Measurements from ENCODE around the gene SUPT20H.

SUPT20H gene

DNA sequence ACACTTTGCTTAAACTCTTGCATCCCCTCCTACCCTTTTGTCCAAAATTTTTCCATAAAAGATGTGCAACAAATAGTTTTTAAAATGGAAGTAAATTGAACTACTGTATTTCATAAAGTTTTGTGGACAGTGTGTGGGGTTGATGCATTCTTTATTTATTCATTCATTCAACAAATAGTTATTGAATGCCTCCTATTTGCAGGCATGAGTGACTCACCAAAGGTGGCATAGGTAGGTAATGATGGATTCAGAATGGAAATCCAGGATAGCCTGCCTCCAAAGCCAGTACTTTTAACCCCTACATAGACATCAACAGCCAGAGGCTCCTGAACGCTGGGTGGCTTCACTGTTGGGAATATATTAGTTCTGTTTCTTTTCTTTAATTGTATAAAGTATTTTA lies 48.4 kb upstream of the SUPT20H start:
- ChIA-PET POLR2A (no interaction called here), CTCF (interaction anchor here (0.7 to 1.4 kb wide), 4 partner anchors 13 to 501 kb away, joined by 3 to 6 read pairs (median 4); partner anchors contain the start of gene POSTN)
- no peak overlapping the region for H3K4me3 ChIP-seq (ENCODE audit: low read depth, low read length)
- no peaks in the 10 kb centered on the region for H3K4me1 ChIP-seq (ENCODE audit: control insufficient read depth, insufficient read depth, low read length)
- no peaks in the 10 kb centered on the region for H3K9me3 ChIP-seq (ENCODE audit: control insufficient read depth, insufficient read depth, low read depth, low read length)
- H3K36me3 ChIP-seq (ENCODE audit: control insufficient read depth in 2 of 2, insufficient read depth in 1 of 2, low read length in 2 of 2): no peaks in the 10 kb centered on the region
- TF ChIP-seq ZSCAN23 (tag by site-specific recombination; IDR thresholded peaks at IDR 0.05) (no peak), ZSCAN16 (tag by site-specific recombination; IDR thresholded peaks at IDR 0.05) (no peak), MEIS1 (CRISPR knock-in tag; IDR thresholded peaks at IDR 0.05; ENCODE audit: borderline replicate concordance) (no peak), YY2 (tag by site-specific recombination; IDR thresholded peaks at IDR 0.05) (no peak), MYNN (tag by site-specific recombination; IDR thresholded peaks at IDR 0.05; ENCODE audit: borderline replicate concordance) (no peak), ZNF837 (tag by site-specific recombination; IDR thresholded peaks at IDR 0.05) (no peak), ZBTB21 (tag by site-specific recombination; IDR thresholded peaks at IDR 0.05) (no peak), ZNF585B (tag by site-specific recombination; IDR thresholded peaks at IDR 0.05) (no peak)
- TF ChIP-seq, protein P1, sequence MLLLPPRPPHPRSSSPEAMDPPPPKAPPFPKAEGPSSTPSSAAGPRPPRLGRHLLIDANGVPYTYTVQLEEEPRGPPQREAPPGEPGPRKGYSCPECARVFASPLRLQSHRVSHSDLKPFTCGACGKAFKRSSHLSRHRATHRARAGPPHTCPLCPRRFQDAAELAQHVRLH (tag by site-specific recombination; IDR thresholded peaks at IDR 0.05): no peak
- H3K27ac ChIP-seq (ENCODE audit: extremely low read depth, low read depth, low read length): no peak overlapping the region

GRCh38 chr13:37107456-37107855 lies 48.0 kb upstream of the SUPT20H start:
- Histone ChIP-seq H3K4me3 (ENCODE audit: low read depth, low read length) (no peak overlapping the region), H3K9me3 (ENCODE audit: control insufficient read depth, insufficient read depth, low read depth, low read length) (no peaks in the 10 kb centered on the region), H3K4me1 (ENCODE audit: control insufficient read depth, insufficient read depth, low read length) (no peaks in the 10 kb centered on the region), H3K36me3 (ENCODE audit: control insufficient read depth in 2 of 2, insufficient read depth in 1 of 2, low read length in 2 of 2) (no peaks in the 10 kb centered on the region), H3K27ac (ENCODE audit: extremely low read depth, low read depth, low read length) (no peak overlapping the region)
- TF ChIP-seq ZBTB21 (tag by site-specific recombination; IDR thresholded peaks at IDR 0.05): no peak
- no peak for TF ChIP-seq ZNF221 (tag by site-specific recombination; IDR thresholded peaks at IDR 0.05; ENCODE audit: borderline replicate concordance)
- TF ChIP-seq ZBTB49 (tag by site-specific recombination; IDR thresholded peaks at IDR 0.05; ENCODE audit: low read depth): no peak
- no peak for TF ChIP-seq ZNF585B (tag by site-specific recombination; IDR thresholded peaks at IDR 0.05)
- TF ChIP-seq HOXC10 (CRISPR knock-in tag; IDR thresholded peaks at IDR 0.05): no peak
- TF ChIP-seq ZNF324 (tag by site-specific recombination; IDR thresholded peaks at IDR 0.05): no peak
- no peak for TF ChIP-seq SCRT2 (tag by site-specific recombination; IDR thresholded peaks at IDR 0.05)
- TF ChIP-seq, protein P2, sequence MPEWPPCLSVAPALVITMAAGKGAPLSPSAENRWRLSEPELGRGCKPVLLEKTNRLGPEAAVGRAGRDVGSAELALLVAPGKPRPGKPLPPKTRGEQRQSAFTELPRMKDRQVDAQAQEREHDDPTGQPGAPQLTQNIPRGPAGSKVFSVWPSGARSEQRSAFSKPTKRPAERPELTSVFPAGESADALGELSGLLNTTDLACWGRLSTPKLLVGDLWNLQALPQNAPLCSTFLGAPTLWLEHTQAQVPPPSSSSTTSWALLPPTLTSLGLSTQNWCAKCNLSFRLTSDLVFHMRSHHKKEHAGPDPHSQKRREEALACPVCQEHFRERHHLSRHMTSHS (tag by site-specific recombination; IDR thresholded peaks at IDR 0.05): no peak
- TF ChIP-seq ZNF626 (tag by site-specific recombination; IDR thresholded peaks at IDR 0.05): no peak
- TF ChIP-seq, protein P3, sequence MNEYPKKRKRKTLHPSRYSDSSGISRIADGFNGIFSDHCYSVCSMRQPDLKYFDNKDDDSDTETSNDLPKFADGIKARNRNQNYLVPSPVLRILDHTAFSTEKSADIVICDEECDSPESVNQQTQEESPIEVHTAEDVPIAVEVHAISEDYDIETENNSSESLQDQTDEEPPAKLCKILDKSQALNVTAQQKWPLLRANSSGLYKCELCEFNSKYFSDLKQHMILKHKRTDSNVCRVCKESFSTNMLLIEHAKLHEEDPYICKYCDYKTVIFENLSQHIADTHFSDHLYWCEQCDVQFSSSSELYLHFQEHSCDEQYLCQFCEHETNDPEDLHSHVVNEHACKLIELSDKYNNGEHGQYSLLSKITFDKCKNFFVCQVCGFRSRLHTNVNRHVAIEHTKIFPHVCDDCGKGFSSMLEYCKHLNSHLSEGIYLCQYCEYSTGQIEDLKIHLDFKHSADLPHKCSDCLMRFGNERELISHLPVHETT (tag by site-specific recombination; IDR thresholded peaks at IDR 0.05): no peak
- TF ChIP-seq SP2 (tag by site-specific recombination; IDR thresholded peaks at IDR 0.05): no peak
- TF ChIP-seq ZFP3 (tag by site-specific recombination; IDR thresholded peaks at IDR 0.05; ENCODE audit: low read depth): no peak
- no peak for TF ChIP-seq ZNF510 (tag by site-specific recombination; IDR thresholded peaks at IDR 0.05; ENCODE audit: insufficient replicate concordance)
- no peak for TF ChIP-seq ZNF398 (tag by site-specific recombination; IDR thresholded peaks at IDR 0.05)
- TF ChIP-seq REPIN1 (tag by site-specific recombination; IDR thresholded peaks at IDR 0.05; ENCODE audit: low read depth): no peak
- no peak for TF ChIP-seq ZFP41 (tag by site-specific recombination; IDR thresholded peaks at IDR 0.05; ENCODE audit: borderline replicate concordance)
- no peak for TF ChIP-seq ZFHX2 (tag by site-specific recombination; conservative IDR thresholded peaks at IDR 0.05)
- POLR2A ChIA-PET: no interaction called here
- CTCF ChIA-PET: interaction anchor here (0.9 to 1.3 kb wide), 2 partner anchors 33 to 495 kb away, joined by 3 to 4 read pairs; no protein-coding TSS in a partner anchor

Data from HEK293 (cell line).